Effector CD4-positive, alpha-beta T cell (primary cell): ENCODE results near the gene SPRR1A.
"Not testable (repeated sequence)": the region's sequence is repeated elsewhere in the genome, so short reads cannot be mapped to it uniquely, and the experiment has no call there.

ENCODE experiments used
- DNase-seq: peaks from one replicate; pipeline ENCODE4 v3.0.0-alpha.2; 2020

Gene SPRR1A

GRCh38 chr1:152976688-152977087 is 7.2 kb upstream of the SPRR1A start:
- no peak for DNase-seq

- no peak for DNase-seq
These were observed 6.3 kb upstream of the SPRR1A start for GRCh38 chr1:152977614-152978013.

GRCh38 chr1:152980676-152981075 is 3.2 kb upstream of the SPRR1A start:
- no peak for DNase-seq

GRCh38 chr1:152981146-152981871 is 2.6 kb upstream of the SPRR1A start:
- DNase-seq = no peak

- no peak for DNase-seq
These were observed 1.8 kb upstream of the SPRR1A start for GRCh38 chr1:152982076-152982475.

GRCh38 chr1:152983234-152983633 is 647 bp upstream of the SPRR1A start:
- DNase-seq = no peak

- no peak for DNase-seq
These were observed 2.7 kb downstream of the SPRR1A start for GRCh38 chr1:152986578-152986977.

- DNase-seq = no peak
These were observed 9.3 kb downstream of the SPRR1A start for GRCh38 chr1:152993186-152993585.

- no peak for DNase-seq
These were observed 12.0 kb downstream of the SPRR1A start for GRCh38 chr1:152995842-152996241.

GRCh38 chr1:152996633-152997400 is 12.9 kb downstream of the SPRR1A start:
- DNase-seq = no peak

GRCh38 chr1:152997901-152998300 is 14.0 kb downstream of the SPRR1A start:
- no peak for DNase-seq

GRCh38 chr1:152998476-152998875 is 14.6 kb downstream of the SPRR1A start:
- no peak for DNase-seq

GRCh38 chr1:152999818-153000217 is 15.9 kb downstream of the SPRR1A start:
- DNase-seq = no peak

- DNase-seq = no peak
These were observed 16.4 kb downstream of the SPRR1A start for GRCh38 chr1:153000294-153000693.

GRCh38 chr1:153001382-153001781 is 17.5 kb downstream of the SPRR1A start, which contains the start of gene SPRR3:
Gene SPRR3 (plus strand): TSS chr1:153001749. CDS start chr1:153003021, 1,272 bp downstream.
- DNase-seq = no peak

- not testable (repeated sequence) for DNase-seq
These were observed 27.4 kb downstream of the SPRR1A start for GRCh38 chr1:153011235-153011758.

GRCh38 chr1:153021829-153022228 is 37.9 kb downstream of the SPRR1A start:
- DNase-seq = not testable (repeated sequence)

- not testable (repeated sequence) for DNase-seq
These were observed 38.5 kb downstream of the SPRR1A start for GRCh38 chr1:153022340-153022739.

GRCh38 chr1:153023109-153023508 is 39.2 kb downstream of the SPRR1A start:
- no peak for DNase-seq

GRCh38 chr1:153024413-153024812 is 40.5 kb downstream of the SPRR1A start:
- DNase-seq = no peak

GRCh38 chr1:153025797-153026196 is 41.9 kb downstream of the SPRR1A start:
- DNase-seq = no peak

GRCh38 chr1:153028766-153029165 is 44.9 kb downstream of the SPRR1A start:
- DNase-seq = no peak

GRCh38 chr1:153030895-153031294 is 47.0 kb downstream of the SPRR1A start, which contains the start of gene SPRR1B:
Gene SPRR1B (plus strand): TSS chr1:153031203. CDS start chr1:153032346, 1,143 bp downstream.
- no peak for DNase-seq

- DNase-seq = no peak
These were observed 48.2 kb downstream of the SPRR1A start for GRCh38 chr1:153032073-153032472.
